Trophoblast cell (in vitro differentiated cells and primary cell): Measurements from ENCODE around the gene SPRY1.
A peak's percentile ranks its signal among the peaks of the same experiment; 100 is the strongest.

Source experiments
- DNase-seq, 2 donors: peaks; one replicate each; pipeline ENCODE4 v3.0.0-alpha.2; 2016
- H2AFZ ChIP-seq: 2 replicates; pipeline ENCODE4 v1.6.1; 2013; ENCODE audit warnings: low read length, moderate library complexity, mild to moderate bottlenecking; ENCODE audit not compliant: insufficient read depth, poor library complexity
- H2AK5ac ChIP-seq: 2 replicates; pipeline ENCODE4 v1.6.1; 2013; ENCODE audit warnings: mild to moderate bottlenecking, low read length
- H2BK120ac ChIP-seq: 2 replicates; pipeline ENCODE4 v1.6.1; 2013; ENCODE audit warnings: low read length, mild to moderate bottlenecking, moderate library complexity; ENCODE audit not compliant: insufficient read depth, poor library complexity
- H2BK12ac ChIP-seq: 2 replicates; pipeline ENCODE4 v1.6.1; 2013; ENCODE audit warnings: mild to moderate bottlenecking, low read length, moderate library complexity
- H2BK5ac ChIP-seq: 2 replicates; pipeline ENCODE4 v1.6.1; 2013; ENCODE audit warnings: low read length, low read depth, moderate library complexity, mild to moderate bottlenecking; ENCODE audit not compliant: poor library complexity
- H3K14ac ChIP-seq: 2 replicates; pipeline ENCODE4 v1.6.1; 2013; ENCODE audit warnings: mild to moderate bottlenecking, low read length
- H3K18ac ChIP-seq: 2 replicates; pipeline ENCODE4 v1.6.1; 2013; ENCODE audit warnings: mild to moderate bottlenecking, low read length
- H3K23ac ChIP-seq: 2 replicates; pipeline ENCODE4 v1.6.1; 2013; ENCODE audit warnings: low read length
- H3K27ac ChIP-seq: 2 replicates; pipeline ENCODE4 v1.5.1; 2013; ENCODE audit warnings: low read depth, mild to moderate bottlenecking, inconsistent platforms, low read length, moderate library complexity
- H3K27me3 ChIP-seq: 2 replicates; pipeline ENCODE4 v1.6.1; 2013; ENCODE audit warnings: inconsistent platforms, mild to moderate bottlenecking, low read length, moderate library complexity; ENCODE audit not compliant: insufficient read depth
- H3K36me3 ChIP-seq, 2 experiments: 1 replicate in 1 of 2; 2 replicates in 1 of 2; pipeline ENCODE4 v1.6.1; 2013; ENCODE audit warnings: low read length in 2 of 2, mild to moderate bottlenecking in 2 of 2, moderate library complexity in 1 of 2; ENCODE audit not compliant: insufficient read depth in 2 of 2, control insufficient read depth in 1 of 2
- H3K4ac ChIP-seq: 2 replicates; pipeline ENCODE4 v1.6.1; 2013; ENCODE audit warnings: low read depth, mild to moderate bottlenecking, low read length, moderate library complexity
- H3K4me1 ChIP-seq, 2 experiments: 1 replicate in 1 of 2; 2 replicates in 1 of 2; pipeline ENCODE4 v1.6.1; 2013; ENCODE audit warnings: low read length in 2 of 2, mild to moderate bottlenecking in 2 of 2, moderate library complexity in 1 of 2; ENCODE audit not compliant: insufficient read depth in 2 of 2, control insufficient read depth in 1 of 2
- H3K4me2 ChIP-seq: 2 replicates; pipeline ENCODE4 v1.6.1; 2013; ENCODE audit warnings: inconsistent platforms, mild to moderate bottlenecking, low read length, moderate library complexity
- H3K4me3 ChIP-seq: 2 replicates; pipeline ENCODE4 v1.5.1; 2013; ENCODE audit warnings: mild to moderate bottlenecking, low read depth, low read length, inconsistent platforms
- H3K79me1 ChIP-seq: one replicate; pipeline ENCODE4 v1.6.1; 2013; ENCODE audit warnings: low read length
- H3K79me2 ChIP-seq: 2 replicates; pipeline ENCODE4 v1.6.1; 2013; ENCODE audit warnings: low read length, mild to moderate bottlenecking; ENCODE audit not compliant: control insufficient read depth, insufficient read depth, poor library complexity
- H3K9ac ChIP-seq: 2 replicates; pipeline ENCODE4 v1.6.1; 2013; ENCODE audit warnings: mild to moderate bottlenecking, low read length
- H3K9me3 ChIP-seq: 2 replicates; pipeline ENCODE4 v1.6.1; 2013; ENCODE audit warnings: low read depth, mild to moderate bottlenecking, control low read depth, inconsistent platforms, low read length; ENCODE audit not compliant: insufficient read depth
- H4K12ac ChIP-seq: 2 replicates; pipeline ENCODE4 v1.6.1; 2013; ENCODE audit warnings: low read depth, mild to moderate bottlenecking, low read length, moderate library complexity
- H4K8ac ChIP-seq: 2 replicates; pipeline ENCODE4 v1.6.1; 2013; ENCODE audit warnings: low read depth, mild to moderate bottlenecking, low read length, moderate library complexity
- H4K91ac ChIP-seq: one replicate; pipeline ENCODE4 v1.6.1; 2013; ENCODE audit warnings: low read depth, mild to moderate bottlenecking, low read length, moderate library complexity
- WGBS: extraction: QIAGEN DNeasy Blood & Tissue Kit; methylation state at CpG from one replicate; pipeline ENCODE4 v1.1.7; 2013; ENCODE audit warnings: missing lambda C conversion rate; ENCODE audit not compliant: insufficient read length, insufficient coverage; ENCODE audit errors: extremely low coverage; 5-methylcytosine and 5-hydroxymethylcytosine counted together

Gene SPRY1

GRCh38 chr4:123398066-123398852 is 1.7 kb downstream of the SPRY1 start:
- Histone ChIP-seq H3K4ac (no peak overlapping the region), H3K27me3 (no peaks in the 10 kb centered on the region), H3K79me1 (peaks cover 4% of the 10 kb centered on the region), H3K36me3 (peaks cover 4 to 9% of the 10 kb centered on the region in 2 experiments), H4K91ac (peak overlapping the region; percentile 19), H2AFZ (peak overlapping the region; percentile 45), H3K27ac (no peak overlapping the region), H4K12ac (no peak overlapping the region), H3K18ac (peak overlapping the region; percentile 33), H3K9ac (no peak overlapping the region), H3K9me3 (peaks cover 2% of the 10 kb centered on the region), H3K79me2 (no peaks in the 10 kb centered on the region), H3K4me3 (peak overlapping the region; percentile 81), H2BK5ac (no peak overlapping the region), H2AK5ac (no peak overlapping the region), H3K4me1 (no peaks in the 10 kb centered on the region), H3K14ac (peak overlapping the region; percentile 20), H3K23ac (no peak overlapping the region), H3K4me2 (peak overlapping the region; percentile 96), H2BK12ac (peak overlapping the region; percentile 15), H2BK120ac (no peak overlapping the region), H4K8ac (peak overlapping the region; percentile 48)
- no CpG with 5 or more reads among the region's 94 CpGs for WGBS
- peak; percentile 51 to 79 for DNase-seq

GRCh38 chr4:123398853-123399626 is 2.4 kb downstream of the SPRY1 start:
- Histone ChIP-seq H4K12ac (no peak overlapping the region), H3K79me2 (no peaks in the 10 kb centered on the region), H3K4ac (no peak overlapping the region), H3K79me1 (peaks cover 4% of the 10 kb centered on the region), H3K4me1 (no peaks in the 10 kb centered on the region), H4K8ac (peak overlapping the region; percentile 47), H3K4me3 (peak overlapping the region; percentile 81), H4K91ac (no peak overlapping the region), H2BK5ac (no peak overlapping the region), H3K14ac (no peak overlapping the region), H3K27me3 (no peaks in the 10 kb centered on the region), H2BK12ac (peak overlapping the region; percentile 65), H2BK120ac (no peak overlapping the region), H3K23ac (no peak overlapping the region), H2AK5ac (no peak overlapping the region), H3K36me3 (peaks cover 4 to 9% of the 10 kb centered on the region in 2 experiments), H3K9me3 (peaks cover 2% of the 10 kb centered on the region), H3K9ac (no peak overlapping the region), H2AFZ (peak overlapping the region; percentile 2), H3K4me2 (peak overlapping the region; percentile 96), H3K27ac (no peak overlapping the region), H3K18ac (no peak overlapping the region)
- WGBS: no CpG with 5 or more reads among the region's 41 CpGs
- peak in 1 of 2 donors; percentile 37 for DNase-seq

GRCh38 chr4:123399627-123400358 is 3.2 kb downstream of the SPRY1 start:
- Histone ChIP-seq H2BK120ac (no peak overlapping the region), H3K14ac (no peak overlapping the region), H3K79me1 (peaks cover 4% of the 10 kb centered on the region), H4K8ac (peak overlapping the region; percentile 47), H3K23ac (no peak overlapping the region), H3K4me1 (no peaks in the 10 kb centered on the region), H3K4me2 (peak overlapping the region; percentile 96), H3K9ac (no peak overlapping the region), H2BK5ac (no peak overlapping the region), H3K4ac (no peak overlapping the region), H3K9me3 (peaks cover 2% of the 10 kb centered on the region), H2BK12ac (peak overlapping the region; percentile 65), H4K91ac (no peak overlapping the region), H2AK5ac (no peak overlapping the region), H4K12ac (no peak overlapping the region), H3K79me2 (no peaks in the 10 kb centered on the region), H3K4me3 (peak overlapping the region; percentile 81), H3K36me3 (peaks cover 4 to 9% of the 10 kb centered on the region in 2 experiments), H3K27ac (no peak overlapping the region), H2AFZ (no peak overlapping the region), H3K18ac (no peak overlapping the region), H3K27me3 (no peaks in the 10 kb centered on the region)
- WGBS: no CpG with 5 or more reads among the region's 22 CpGs
- no peak for DNase-seq
